ENCODE data around the gene CRABP1. TPM values are rescaled to one million over a fixed set of nuclear protein-coding genes. Genes with fewer than 3 reads are reported as not detected.

CRABP1 gene
- total RNA-seq, 1 donor, result not detected

DNA sequence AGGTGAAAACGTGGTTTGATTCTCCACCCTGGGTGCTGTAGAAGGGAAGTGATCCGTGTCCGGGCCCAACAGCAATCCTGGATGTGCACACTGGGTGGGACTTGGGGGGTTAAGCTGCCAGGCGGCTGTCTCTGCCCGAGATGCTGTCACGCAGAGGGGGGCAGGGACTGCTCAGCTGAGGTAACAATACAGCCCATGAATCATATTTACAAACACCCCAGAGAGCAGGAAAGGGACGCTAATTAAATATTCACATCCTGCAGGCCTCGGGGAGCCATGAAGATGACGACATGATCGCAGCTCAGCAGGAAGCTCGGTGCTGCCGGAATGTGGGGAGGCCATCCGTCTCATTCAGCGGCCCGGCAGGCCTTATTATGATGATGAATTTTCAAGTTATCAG, 17.9 kb upstream of the CRABP1 start:
- no peak for DNase-seq (ENCODE audit: low read depth)
- TF ChIP-seq, protein P1, sequence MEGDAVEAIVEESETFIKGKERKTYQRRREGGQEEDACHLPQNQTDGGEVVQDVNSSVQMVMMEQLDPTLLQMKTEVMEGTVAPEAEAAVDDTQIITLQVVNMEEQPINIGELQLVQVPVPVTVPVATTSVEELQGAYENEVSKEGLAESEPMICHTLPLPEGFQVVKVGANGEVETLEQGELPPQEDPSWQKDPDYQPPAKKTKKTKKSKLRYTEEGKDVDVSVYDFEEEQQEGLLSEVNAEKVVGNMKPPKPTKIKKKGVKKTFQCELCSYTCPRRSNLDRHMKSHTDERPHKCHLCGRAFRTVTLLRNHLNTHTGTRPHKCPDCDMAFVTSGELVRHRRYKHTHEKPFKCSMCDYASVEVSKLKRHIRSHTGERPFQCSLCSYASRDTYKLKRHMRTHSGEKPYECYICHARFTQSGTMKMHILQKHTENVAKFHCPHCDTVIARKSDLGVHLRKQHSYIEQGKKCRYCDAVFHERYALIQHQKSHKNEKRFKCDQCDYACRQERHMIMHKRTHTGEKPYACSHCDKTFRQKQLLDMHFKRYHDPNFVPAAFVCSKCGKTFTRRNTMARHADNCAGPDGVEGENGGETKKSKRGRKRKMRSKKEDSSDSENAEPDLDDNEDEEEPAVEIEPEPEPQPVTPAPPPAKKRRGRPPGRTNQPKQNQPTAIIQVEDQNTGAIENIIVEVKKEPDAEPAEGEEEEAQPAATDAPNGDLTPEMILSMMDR (IDR thresholded peaks at IDR 0.05; ENCODE audit: insufficient read depth, low read depth, low read length), result no peak
- no peak overlapping the region for H3K4me3 ChIP-seq (ENCODE audit: low read depth, low read length)

DNA sequence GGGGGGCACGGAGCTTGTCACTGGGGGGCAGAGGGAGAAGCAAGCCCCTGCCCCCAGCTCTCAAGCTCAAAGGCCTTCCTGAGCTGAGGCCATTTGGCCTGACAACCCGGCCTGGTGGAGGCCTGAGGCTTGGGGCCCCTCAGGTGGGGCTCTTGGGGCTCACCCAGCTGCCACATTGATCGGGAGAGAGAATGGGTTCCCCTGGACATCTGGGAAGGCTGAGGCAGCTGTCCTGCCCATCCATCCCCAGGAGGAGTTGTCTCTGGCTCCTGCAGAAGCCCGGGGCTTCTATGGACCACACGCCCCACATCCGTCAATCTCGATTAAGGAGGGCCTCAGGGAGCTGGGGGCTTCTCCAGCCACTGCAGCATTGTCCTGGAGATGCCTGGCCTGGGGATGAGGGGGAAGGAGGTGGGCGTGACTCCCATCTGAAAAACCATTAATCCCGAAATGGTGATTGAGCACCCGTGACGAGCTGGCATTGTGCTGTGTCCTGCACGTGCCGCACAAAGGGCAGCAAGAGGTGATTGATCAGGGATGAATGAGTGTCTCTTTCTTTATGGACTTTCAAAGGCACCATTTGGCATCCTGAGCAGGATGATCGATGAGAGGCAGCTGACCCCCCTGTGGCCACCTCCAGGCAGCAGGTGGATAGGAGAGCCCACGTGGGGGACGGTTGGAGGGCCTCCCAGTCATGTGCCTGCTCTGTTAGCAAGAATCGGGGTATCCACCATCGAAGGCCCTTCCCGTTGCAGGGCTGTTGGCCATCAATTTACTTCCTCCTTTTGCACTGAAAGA, 17.2 kb upstream of the CRABP1 start:
- no peak overlapping the region for H3K4me3 ChIP-seq (ENCODE audit: low read depth, low read length)
- DNase-seq (ENCODE audit: low read depth), result no peak
- TF ChIP-seq, protein P1 (IDR thresholded peaks at IDR 0.05; ENCODE audit: insufficient read depth, low read depth, low read length), result no peak

DNA sequence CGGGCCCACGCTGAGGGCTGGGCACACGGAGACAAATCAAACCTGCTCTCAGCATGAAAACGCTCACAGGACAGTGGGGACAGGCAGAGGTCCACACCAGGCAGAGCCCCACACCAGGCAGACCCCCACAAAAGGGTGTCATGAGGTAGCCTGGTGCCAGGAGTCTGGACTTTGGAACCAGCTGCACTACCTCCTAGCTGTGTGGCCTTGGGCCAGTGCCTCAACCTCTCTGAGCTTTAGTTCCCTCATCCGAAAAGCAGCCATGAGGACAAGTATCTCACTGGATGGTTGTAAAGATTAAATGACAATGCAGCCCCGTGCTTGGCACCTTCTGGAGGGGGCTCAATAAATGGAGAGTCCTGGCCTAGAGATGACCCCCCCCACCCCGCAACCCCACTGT, 16.5 kb upstream of the CRABP1 start:
- H3K4me3 ChIP-seq (ENCODE audit: low read depth, low read length), result no peak overlapping the region
- TF ChIP-seq, protein P1 (IDR thresholded peaks at IDR 0.05; ENCODE audit: insufficient read depth, low read depth, low read length), result no peak
- no peak for DNase-seq (ENCODE audit: low read depth)

DNA sequence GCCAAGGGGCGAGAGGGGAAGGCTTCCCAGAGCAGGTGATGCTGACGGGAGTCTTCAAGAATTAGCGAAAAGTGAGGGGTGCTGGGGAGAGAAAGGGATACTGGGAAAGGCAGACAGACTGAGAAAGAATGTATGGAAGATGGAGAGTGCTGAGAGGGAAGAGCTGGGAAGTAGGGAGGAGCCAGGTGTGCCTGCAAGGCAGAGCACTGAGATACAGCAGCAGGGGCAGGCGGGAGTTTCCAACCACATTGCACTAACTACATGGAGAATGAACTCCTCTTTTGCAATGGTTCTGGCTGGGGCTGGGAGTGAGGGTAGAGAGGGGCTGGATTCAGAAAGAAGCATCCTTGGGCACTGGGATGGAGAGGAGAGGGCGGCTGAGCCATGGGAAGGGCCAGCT, 16.0 kb upstream of the CRABP1 start:
- H3K4me3 ChIP-seq (ENCODE audit: low read depth, low read length), result no peak overlapping the region
- no peak for DNase-seq (ENCODE audit: low read depth)
- TF ChIP-seq, protein P1 (IDR thresholded peaks at IDR 0.05; ENCODE audit: insufficient read depth, low read depth, low read length), result no peak

DNA sequence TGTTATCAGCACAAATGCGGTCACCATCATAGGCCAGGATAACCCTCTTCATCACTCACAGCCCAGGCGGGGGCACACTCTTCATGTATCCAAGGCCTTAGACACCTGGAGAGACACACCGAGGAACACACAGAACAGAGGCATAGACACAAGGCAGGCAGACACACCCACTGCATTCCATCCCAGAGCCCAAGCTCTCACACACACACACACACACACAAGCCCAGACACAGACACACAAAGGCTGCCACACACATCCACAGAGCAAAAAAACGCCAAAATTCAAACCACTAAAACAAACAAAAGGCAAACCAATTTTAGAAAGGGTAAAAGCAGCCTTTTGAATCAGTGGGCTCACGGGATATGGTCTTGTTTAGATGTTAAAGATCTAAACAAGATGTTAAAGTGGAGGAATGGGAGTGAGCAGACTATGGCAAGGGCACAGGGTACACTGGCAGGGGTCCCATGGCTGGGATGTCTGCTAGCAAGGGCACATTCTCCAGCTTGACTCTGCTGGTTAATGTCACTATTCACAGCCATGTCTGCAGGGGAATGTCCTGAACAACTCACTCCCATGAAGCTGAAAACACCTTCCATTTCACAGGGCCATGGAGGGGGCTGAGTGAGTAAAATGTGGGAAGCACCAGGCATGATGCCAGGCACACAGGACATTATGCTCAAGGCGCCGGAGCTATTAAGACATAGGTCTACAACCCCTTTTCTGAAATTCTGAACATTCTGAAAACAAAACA, 14.9 kb upstream of the CRABP1 start:
- H3K4me3 ChIP-seq (ENCODE audit: low read depth, low read length), result no peak overlapping the region
- TF ChIP-seq, protein P1 (IDR thresholded peaks at IDR 0.05; ENCODE audit: insufficient read depth, low read depth, low read length), result no peak
- no peak for DNase-seq (ENCODE audit: low read depth)

DNA sequence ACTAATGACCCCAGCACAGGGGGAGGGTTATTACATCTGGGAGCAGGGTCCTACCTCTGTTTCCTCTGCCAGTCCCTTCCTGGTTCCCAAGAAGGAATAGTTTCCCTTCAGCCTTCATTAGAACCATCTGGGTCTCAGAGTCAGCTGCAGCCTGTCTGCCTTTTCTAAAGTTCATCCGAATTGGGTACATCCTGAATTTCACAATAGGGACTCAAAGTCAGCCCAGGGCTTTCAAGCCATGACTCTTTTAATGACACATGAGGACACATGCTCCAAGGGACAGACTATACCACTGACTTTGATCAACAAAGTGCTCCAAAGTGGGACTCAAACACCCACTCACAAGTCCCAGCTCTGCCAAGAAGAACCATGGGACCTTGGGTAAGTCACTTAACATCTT, 12.7 kb upstream of the CRABP1 start:
- DNase-seq (ENCODE audit: low read depth), result no peak
- TF ChIP-seq, protein P1 (IDR thresholded peaks at IDR 0.05; ENCODE audit: insufficient read depth, low read depth, low read length), result no peak

More for the DNA sequence above, 12.7 kb upstream of the CRABP1 start:
- H3K4me3 ChIP-seq (ENCODE audit: low read depth, low read length), result no peak overlapping the region

All from fibroblast of villous mesenchyme (primary cell).